Heart right ventricle (tissue), 16 donors: Measurements from ENCODE around the gene FIS1. TPM values are rescaled to one million over a fixed set of nuclear protein-coding genes. Genes with fewer than 3 reads are reported as not detected.

Source experiments
- ATAC-seq, 8 donors: fragments of 200-7000 bp; cut with Tn5 transposase; one replicate each; pipeline ENCODE4 v1.9.1; 2020; ENCODE audit warnings: mild to moderate bottlenecking in 8 of 8, moderate library complexity in 8 of 8, moderate number of reproducible peaks in 1 of 8
- DNase-seq, 2 donors: peaks; one replicate each; pipeline ENCODE4 v3.0.0-alpha.2; 2020
- H3K27ac ChIP-seq, 10 donors: fragments of 200-600 bp; sonication (generic) in 2 of 10; one replicate each; pipeline versions ENCODE4 v1.5.0 to v1.8.0; 2020 to 2022; ENCODE audit warnings: mild to moderate bottlenecking in 3 of 10
- H3K27me3 ChIP-seq, 7 donors: fragments of 200-600 bp; one replicate each; pipeline ENCODE4 v1.8.0; 2021 to 2022; ENCODE audit warnings: mild to moderate bottlenecking in 2 of 7
- H3K36me3 ChIP-seq, 9 donors: fragments of 200-600 bp; sonication (generic) in 1 of 9; one replicate each; pipeline versions ENCODE4 v1.5.0 to v1.8.0; 2020 to 2022; ENCODE audit warnings: mild to moderate bottlenecking in 2 of 9
- H3K4me1 ChIP-seq, 9 donors: fragments of 200-600 bp; sonication (generic) in 1 of 9; one replicate each; pipeline versions ENCODE4 v1.5.0 to v1.8.0; 2020 to 2022; ENCODE audit warnings: mild to moderate bottlenecking in 4 of 9
- H3K4me3 ChIP-seq, 10 donors: fragments of 200-600 bp; sonication (generic) in 2 of 10; one replicate each; pipeline versions ENCODE4 v1.5.0 to v1.8.0; 2020 to 2022; ENCODE audit warnings: mild to moderate bottlenecking in 7 of 10, moderate library complexity in 2 of 10
- H3K9me3 ChIP-seq, 11 donors: fragments of 200-600 bp in 10 of 11; sonication (generic) in 2 of 11; one replicate each; pipeline versions ENCODE4 v1.5.0 to v1.8.0; 2013 to 2022; ENCODE audit warnings: mild to moderate bottlenecking in 2 of 11, control low read depth in 1 of 11, moderate library complexity in 1 of 11
- WGBS, 2 donors: extraction: QIAGEN DNeasy Blood & Tissue Kit; methylation state at CpG; one replicate each; pipeline ENCODE4 v1.1.7; 2013; ENCODE audit warnings: inconsistent platforms in 1 of 2; 5-methylcytosine and 5-hydroxymethylcytosine counted together
- intact Hi-C, 10 donors: fragments of 100-400 bp; cut with DNase I; formaldehyde crosslinking; loops; one replicate each; pipeline versions ENCODE4 v1.11.1 to v1.14.2; 2022
- polyA plus RNA-seq, 2 donors: library from polyadenylated mRNA; stranded (reverse); fragments of 200-250 nt; gene quantifications; one replicate each; pipeline ENCODE4 v1.2.3, GENCODE V29; 2013
- total RNA-seq, 10 donors: library from RNA; stranded (reverse); fragmentation: NEBNext Ultra II Directional in 3 of 10; extraction: Animal tissue kit (Norgen Biotek cat#: 25700) in 3 of 10; gene quantifications; one replicate each; pipeline versions ENCODE4 v1.2.1 to v1.2.4, GENCODE V29; 2021 to 2023
- TF ChIP-seq, protein P1 (sequence below), 9 donors: fragments of 200-600 bp; sonication (generic) in 2 of 9; IDR thresholded peaks; one replicate each; pipeline versions ENCODE4 v1.5.0 to v1.8.0; 2021 to 2022; ENCODE audit warnings: antibody characterized with exemption in 9 of 9, mild to moderate bottlenecking in 5 of 9, moderate library complexity in 1 of 9
- donor health status: Arrhythmogenic right ventricular cardiomyopathy.
- donor health status: ischemic (EF 13 %, LVEDD 7.1; RV severe dilation, severe dysfunction).
- donor health status: healthy with polysubstance abuse.
- donor health status: DM: no; HTN: yes; CAD: no.
- donor health status: DM: no; HTN: no; CAD: no.
- donor health status: ischemic (EF 25% LVEDD 6.9; RV normal size, moderate dysfunction).
- donor health status: ischemic (EF 25% LVEDD 5.7; RV mildly dilated, moderate dysfunction).
- donor health status: healthy.
- donor health status: DM: yes; HTN: yes; CAD: no.
- donor health status: Ischemic cardiomyopathy.
- donor health status: ischemic (EF 35%, LVEDD 5.7; RV mildly dilated, moderate dysfunction).
- donor health status: nonischemic (EF 11% LVEDD 7.7; RV severe dilation, severe dysfunction).
- donor health status: DM: yes; HTN: yes; CAD: no.
- donor health status: PGD.
- donor health status: ischemic (EF 29% LVEDD 5.4; RV normal size, mild dysfunction).
- donor health status: nonischemic (EF 23%, LVEDD 6.1; RV moderate dilation, normal function).

FIS1 gene
- total and polyA plus RNA-seq, 12 donors, result 147 to 439 (median 292) TPM

DNA sequence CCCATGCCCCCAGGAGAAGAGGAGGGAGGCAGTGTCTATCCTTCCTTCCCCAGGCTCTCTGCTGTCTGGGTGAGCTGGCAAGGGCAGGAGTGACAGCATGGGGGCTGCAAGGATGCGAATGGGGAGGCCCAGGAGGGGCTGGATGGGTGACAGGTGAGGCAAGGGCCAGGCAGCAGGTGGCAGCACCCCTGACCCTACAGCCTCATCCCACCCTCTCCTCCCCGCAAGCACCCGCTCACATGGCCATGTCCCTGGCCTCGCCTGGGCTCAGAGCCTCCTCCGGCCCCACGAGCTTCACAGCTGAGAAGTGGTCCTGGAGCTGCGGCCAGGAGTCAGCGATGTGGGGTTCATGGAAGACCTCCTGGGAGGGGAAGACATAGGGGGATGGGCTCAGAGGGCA is 32.9 kb downstream of the FIS1 start:
- H3K27me3 ChIP-seq, result no peaks in the 10 kb centered on the region
- WGBS, 2 donors, result 94% methylated on average over 8 of the region's 8 CpGs
- TF ChIP-seq, protein P1, sequence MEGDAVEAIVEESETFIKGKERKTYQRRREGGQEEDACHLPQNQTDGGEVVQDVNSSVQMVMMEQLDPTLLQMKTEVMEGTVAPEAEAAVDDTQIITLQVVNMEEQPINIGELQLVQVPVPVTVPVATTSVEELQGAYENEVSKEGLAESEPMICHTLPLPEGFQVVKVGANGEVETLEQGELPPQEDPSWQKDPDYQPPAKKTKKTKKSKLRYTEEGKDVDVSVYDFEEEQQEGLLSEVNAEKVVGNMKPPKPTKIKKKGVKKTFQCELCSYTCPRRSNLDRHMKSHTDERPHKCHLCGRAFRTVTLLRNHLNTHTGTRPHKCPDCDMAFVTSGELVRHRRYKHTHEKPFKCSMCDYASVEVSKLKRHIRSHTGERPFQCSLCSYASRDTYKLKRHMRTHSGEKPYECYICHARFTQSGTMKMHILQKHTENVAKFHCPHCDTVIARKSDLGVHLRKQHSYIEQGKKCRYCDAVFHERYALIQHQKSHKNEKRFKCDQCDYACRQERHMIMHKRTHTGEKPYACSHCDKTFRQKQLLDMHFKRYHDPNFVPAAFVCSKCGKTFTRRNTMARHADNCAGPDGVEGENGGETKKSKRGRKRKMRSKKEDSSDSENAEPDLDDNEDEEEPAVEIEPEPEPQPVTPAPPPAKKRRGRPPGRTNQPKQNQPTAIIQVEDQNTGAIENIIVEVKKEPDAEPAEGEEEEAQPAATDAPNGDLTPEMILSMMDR (IDR thresholded peaks at IDR 0.05), result no peak
- no peak overlapping the region for H3K4me3 ChIP-seq
- H3K27ac ChIP-seq, result no peak overlapping the region
- no peaks in the 10 kb centered on the region for H3K9me3 ChIP-seq
- H3K4me1 ChIP-seq, result peaks cover 0 to 22% (median 15%) of the 10 kb centered on the region in 9 donors
- DNase-seq, result no peak
- H3K36me3 ChIP-seq, result peaks cover 0 to 91% (median 23%) of the 10 kb centered on the region in 9 donors
- intact Hi-C loops, result no loop called here
- ATAC-seq, result no peak

DNA sequence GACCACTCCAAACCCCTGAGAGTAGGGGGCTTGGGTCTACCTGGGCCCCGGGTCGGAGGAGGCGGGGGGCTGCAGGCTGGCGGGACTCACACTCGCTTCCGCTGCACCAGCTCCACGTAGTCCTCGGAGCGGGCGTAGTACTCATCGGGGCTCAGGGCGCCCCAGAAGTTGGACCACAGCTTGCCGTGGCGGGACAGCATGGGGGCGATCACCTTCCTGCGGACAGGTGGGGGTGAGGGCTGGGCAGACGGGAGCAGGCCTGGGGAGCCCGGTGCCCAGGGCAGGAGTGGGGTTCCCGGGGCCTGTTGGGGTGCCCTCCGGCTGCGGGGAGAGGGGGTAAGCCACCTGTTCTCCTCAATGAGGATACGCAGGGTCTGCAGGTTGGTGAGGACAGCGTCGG is 33.4 kb downstream of the FIS1 start:
- TF ChIP-seq, protein P1 (IDR thresholded peaks at IDR 0.05), result no peak
- Histone ChIP-seq H3K4me3 (no peak overlapping the region), H3K9me3 (no peaks in the 10 kb centered on the region), H3K27me3 (no peaks in the 10 kb centered on the region), H3K27ac (no peak overlapping the region), H3K36me3 (peaks cover 0 to 96% (median 23%) of the 10 kb centered on the region in 9 donors), H3K4me1 (peaks cover 0 to 17% (median 10%) of the 10 kb centered on the region in 9 donors)
- 96 to 97% methylated on average over 24 of the region's 24 CpGs for WGBS, 2 donors
- ATAC-seq (no peak), DNase-seq (no peak)
- intact Hi-C loops, result no loop called here

- H3K27me3 ChIP-seq, result peaks cover 0 to 1% (median 0%) of the 10 kb centered on the region in 7 donors
- intact Hi-C loops, result no loop called here
- peaks cover 0 to 95% (median 23%) of the 10 kb centered on the region in 9 donors for H3K36me3 ChIP-seq
- DNase-seq (no peak), ATAC-seq (no peak)
- 94 to 95% methylated on average over 19 of the region's 19 CpGs for WGBS, 2 donors
- TF ChIP-seq, protein P1 (IDR thresholded peaks at IDR 0.05), result no peak
- no peak overlapping the region for H3K4me3 ChIP-seq
- H3K27ac ChIP-seq, result no peak overlapping the region
- H3K9me3 ChIP-seq, result no peaks in the 10 kb centered on the region
- H3K4me1 ChIP-seq, result peaks cover 0 to 6% (median 0%) of the 10 kb centered on the region in 9 donors
Observed at GRCh38 chr7:101210143-101210542, 34.7 kb downstream of the FIS1 start.

- ATAC-seq (no peak), DNase-seq (no peak)
- intact Hi-C loops, result no loop called here
- WGBS, 2 donors, result 93 to 96% methylated on average over 14 of the region's 14 CpGs
- TF ChIP-seq, protein P1 (IDR thresholded peaks at IDR 0.05), result no peak
- H3K36me3 ChIP-seq, result peaks cover 0 to 82% (median 23%) of the 10 kb centered on the region in 9 donors
- peaks cover 0 to 8% (median 0%) of the 10 kb centered on the region in 7 donors for H3K27me3 ChIP-seq
- no peak overlapping the region for H3K27ac ChIP-seq
- H3K4me3 ChIP-seq, result no peak overlapping the region
- H3K9me3 ChIP-seq, result no peaks in the 10 kb centered on the region
- H3K4me1 ChIP-seq, result peaks cover 0 to 12% (median 0%) of the 10 kb centered on the region in 9 donors
Observed at GRCh38 chr7:101208794-101209193, 36.1 kb downstream of the FIS1 start.
